ENCODE data around the gene APCDD1.
A peak's percentile ranks its signal among the peaks of the same experiment; 100 is the strongest.
"Not testable (repeated sequence)": the region's sequence is repeated elsewhere in the genome, so short reads cannot be mapped to it uniquely, and the experiment has no call there.

Gene APCDD1

DNA sequence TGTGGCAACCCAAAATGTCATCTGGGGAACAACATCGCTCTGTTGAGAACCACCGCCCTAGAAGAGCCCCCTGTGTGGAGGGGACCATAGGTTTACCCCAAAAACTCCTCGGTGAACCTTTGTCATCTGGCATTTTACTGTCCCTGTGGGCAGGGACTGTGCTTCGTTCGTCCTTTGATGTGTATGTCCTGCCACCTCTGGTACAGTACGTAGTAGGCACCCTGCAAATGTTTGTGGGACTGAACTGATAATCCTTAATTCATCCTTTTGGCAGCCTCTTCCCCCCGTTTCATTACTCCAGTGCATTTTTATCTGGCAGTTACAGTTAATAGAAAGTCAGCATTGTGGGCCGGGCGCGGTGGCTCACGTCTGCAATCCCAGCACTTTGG is 72.1 kb downstream of the APCDD1 start:
- DNase-seq (ENCODE audit: low spot score) = peak; percentile 57

DNA sequence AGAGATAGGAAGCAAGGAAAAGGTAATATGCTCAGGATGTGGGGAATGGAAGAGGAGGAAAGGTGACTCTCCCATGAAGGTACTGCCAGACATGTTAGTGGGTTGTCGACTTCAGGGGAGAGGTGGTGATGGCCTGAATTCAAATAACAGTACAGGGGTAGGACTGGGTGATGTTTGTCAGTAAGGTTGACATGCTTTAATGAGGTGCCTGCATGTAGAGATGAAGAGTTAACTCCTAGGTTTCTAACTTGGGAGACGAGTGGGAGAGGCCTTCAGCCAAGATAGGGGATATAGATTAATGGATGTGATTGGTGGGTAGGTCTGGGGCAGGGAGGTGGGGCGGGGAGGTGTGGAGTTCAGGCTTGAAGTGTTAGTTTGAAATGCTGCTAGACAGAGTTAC is 74.0 kb downstream of the APCDD1 start:
- DNase-seq (ENCODE audit: low spot score) = peak; percentile 25

DNA sequence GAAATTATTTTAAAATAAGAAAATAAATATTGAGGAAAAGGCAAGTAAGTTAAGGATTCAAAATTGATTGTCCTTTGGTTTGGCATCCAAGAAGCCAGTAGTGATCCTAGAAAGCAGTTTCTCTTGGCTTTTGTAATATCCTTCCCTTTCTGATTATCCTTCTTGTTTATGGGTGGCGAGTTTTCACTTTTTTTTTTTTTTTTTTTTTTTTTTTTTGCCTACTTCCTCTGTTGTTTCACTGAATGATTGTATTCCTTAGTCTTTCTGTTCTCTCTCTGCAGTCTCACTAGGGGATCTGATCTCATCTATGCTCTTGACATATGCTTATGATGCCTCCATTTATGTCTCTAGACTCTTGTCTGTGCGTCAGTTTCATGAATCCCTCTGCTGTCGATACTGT is 75.6 kb downstream of the APCDD1 start:
- no peak for DNase-seq (ENCODE audit: low spot score)

- peak; percentile 63 for DNase-seq (ENCODE audit: low spot score)
Measured at GRCh38 chr18:10530852-10531251, 76.4 kb downstream of the APCDD1 start.

DNA sequence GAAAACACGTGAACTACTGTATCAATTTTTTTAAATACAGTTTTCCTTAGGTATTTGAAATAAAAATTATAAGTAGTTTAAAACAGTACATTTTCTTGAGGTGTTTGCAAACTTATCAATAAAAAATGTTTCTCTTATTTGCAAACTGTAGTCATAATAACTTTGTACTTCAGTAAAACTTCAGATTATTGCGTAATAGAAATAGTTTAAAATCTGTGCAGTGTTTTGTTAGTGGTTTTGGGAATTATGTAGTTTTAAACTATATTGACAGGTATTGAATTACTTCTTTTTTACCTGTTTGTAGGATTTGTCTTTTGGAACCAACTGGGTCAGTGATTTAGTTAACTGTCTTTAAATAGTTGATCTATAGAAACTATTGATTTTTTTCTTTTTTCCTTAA is 78.7 kb downstream of the APCDD1 start:
- DNase-seq (ENCODE audit: low spot score) = no peak

GRCh38 chr18:10536280-10536679 is 81.8 kb downstream of the APCDD1 start:
- DNase-seq (ENCODE audit: low spot score) = no peak

GRCh38 chr18:10537765-10538164 is 83.3 kb downstream of the APCDD1 start:
- no peak for DNase-seq (ENCODE audit: low spot score)

DNA sequence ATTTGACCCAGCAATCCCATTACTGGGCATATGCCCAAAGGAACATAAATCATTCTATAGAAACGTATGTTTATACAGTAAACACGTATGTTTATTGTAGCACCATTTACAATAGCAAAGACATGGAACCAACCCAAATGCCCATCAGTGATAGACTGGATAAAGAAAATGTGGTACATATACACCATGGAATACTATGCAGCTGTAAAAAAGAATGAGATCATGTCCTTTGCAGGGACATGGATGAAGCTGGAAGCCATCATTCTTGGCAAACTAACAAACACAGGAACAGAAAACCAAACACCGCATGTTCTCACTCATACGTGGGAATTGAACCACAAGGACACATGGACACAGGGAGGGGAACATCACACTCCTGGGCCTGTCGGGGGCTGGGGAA is 84.7 kb downstream of the APCDD1 start:
- not testable (repeated sequence) for DNase-seq (ENCODE audit: low spot score)
